Spleen (tissue), 7 donors: ENCODE measurements around the gene KCNH4.
"Not testable (repeated sequence)": the region's sequence is repeated elsewhere in the genome, so short reads cannot be mapped to it uniquely, and the experiment has no call there.

Experiments
- POLR2A ChIP-seq, 3 donors: fragments of 450-650 bp; IDR thresholded peaks; one replicate each; pipeline ENCODE4 v1.5.1; 2017; ENCODE audit warnings: antibody characterized with exemption in 3 of 3, mild to moderate bottlenecking in 1 of 3
- POLR2AphosphoS5 ChIP-seq, 3 donors: sonication (generic); formaldehyde crosslinking; IDR thresholded peaks; one replicate each; pipeline ENCODE4 v1.5.1; 2017; ENCODE audit warnings: antibody characterized with exemption in 3 of 3
- TF ChIP-seq, protein P1 (sequence below), 11 experiments: fragments of 200-600 bp in 7 of 11; fragments of 450-650 bp in 4 of 11; sonication (generic) in 4 of 11; IDR thresholded peaks in 8 of 11; conservative IDR thresholded peaks in 3 of 11; 1 replicate in 7 of 11; 2 replicates in 4 of 11; pipeline versions ENCODE4 v1.4.0 to v1.8.0; 2016 to 2021; ENCODE audit warnings: antibody characterized with exemption in 11 of 11, inconsistent platforms in 4 of 11, mild to moderate bottlenecking in 1 of 11
- donor health status: DM: no; HTN: no; CAD: no; lungs with moderate emphysema.
- donor health status: DM: no; HTN: no; CAD: no.
- donor health status: DM: no; HTN: no; CAD: no.

DNA sequence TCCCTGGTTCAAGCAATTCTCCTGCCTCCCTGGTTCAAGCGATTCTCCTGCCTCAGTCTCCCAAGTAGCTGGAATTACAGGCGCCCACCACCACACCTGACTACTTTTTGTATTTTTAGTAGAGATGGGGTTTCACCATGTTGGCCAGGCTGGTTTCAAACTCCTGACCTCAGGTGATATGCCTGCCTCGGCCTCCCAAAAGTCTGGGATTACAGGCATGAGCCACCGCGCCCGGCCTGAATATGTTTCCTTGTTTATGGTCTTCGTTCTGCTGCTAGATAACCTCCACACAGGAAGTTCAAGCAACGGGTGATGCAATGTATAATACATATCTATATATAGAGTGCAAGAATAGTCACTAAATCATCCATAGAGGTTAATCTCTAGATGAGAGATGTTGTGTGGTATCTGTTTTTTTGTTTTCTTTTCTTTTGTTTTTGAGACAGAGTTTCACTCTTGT lies 25.2 kb upstream of the KCNH4 start:
- TF ChIP-seq, protein P1, sequence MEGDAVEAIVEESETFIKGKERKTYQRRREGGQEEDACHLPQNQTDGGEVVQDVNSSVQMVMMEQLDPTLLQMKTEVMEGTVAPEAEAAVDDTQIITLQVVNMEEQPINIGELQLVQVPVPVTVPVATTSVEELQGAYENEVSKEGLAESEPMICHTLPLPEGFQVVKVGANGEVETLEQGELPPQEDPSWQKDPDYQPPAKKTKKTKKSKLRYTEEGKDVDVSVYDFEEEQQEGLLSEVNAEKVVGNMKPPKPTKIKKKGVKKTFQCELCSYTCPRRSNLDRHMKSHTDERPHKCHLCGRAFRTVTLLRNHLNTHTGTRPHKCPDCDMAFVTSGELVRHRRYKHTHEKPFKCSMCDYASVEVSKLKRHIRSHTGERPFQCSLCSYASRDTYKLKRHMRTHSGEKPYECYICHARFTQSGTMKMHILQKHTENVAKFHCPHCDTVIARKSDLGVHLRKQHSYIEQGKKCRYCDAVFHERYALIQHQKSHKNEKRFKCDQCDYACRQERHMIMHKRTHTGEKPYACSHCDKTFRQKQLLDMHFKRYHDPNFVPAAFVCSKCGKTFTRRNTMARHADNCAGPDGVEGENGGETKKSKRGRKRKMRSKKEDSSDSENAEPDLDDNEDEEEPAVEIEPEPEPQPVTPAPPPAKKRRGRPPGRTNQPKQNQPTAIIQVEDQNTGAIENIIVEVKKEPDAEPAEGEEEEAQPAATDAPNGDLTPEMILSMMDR (IDR thresholded peaks at IDR 0.05 in 8 of 11, conservative IDR thresholded peaks at IDR 0.05 in 3 of 11) = not testable (repeated sequence)
- not testable (repeated sequence) for TF ChIP-seq POLR2AphosphoS5, POLR2A (IDR thresholded peaks at IDR 0.05)
